Measurements from ENCODE around the gene SOX6. TPM values are rescaled to one million over a fixed set of nuclear protein-coding genes. Genes with fewer than 3 reads are reported as not detected.
"Not testable (repeated sequence)": the region's sequence is repeated elsewhere in the genome, so short reads cannot be mapped to it uniquely, and the experiment has no call there.

SOX6 gene
- total RNA-seq, 1 experiment from 2014 or later = 7.9 TPM

GRCh38 chr11:16091862-16092261 is 264.5 kb downstream of the SOX6 start:
- DNase-seq = no peak

GRCh38 chr11:16089481-16089880 is 266.9 kb downstream of the SOX6 start:
- Histone ChIP-seq H3K27me3 (no peaks in the 10 kb centered on the region), H3K27ac (no peak overlapping the region), H3K9me3 (replicated peaks) (no peaks in the 10 kb centered on the region), H3K4me3 (no peak overlapping the region), H3K4me1 (no peaks in the 10 kb centered on the region), H3K36me3 (no peaks in the 10 kb centered on the region)
- DNase-seq = no peak

More at GRCh38 chr11:16091862-16092261, 264.5 kb downstream of the SOX6 start:
- Histone ChIP-seq H3K4me3 (no peak overlapping the region), H3K36me3 (no peaks in the 10 kb centered on the region), H3K4me1 (peaks cover 3% of the 10 kb centered on the region; the same call in 1 of the 2 replicates), H3K9me3 (replicated peaks) (no peaks in the 10 kb centered on the region), H3K27ac (no peak overlapping the region), H3K27me3 (no peaks in the 10 kb centered on the region)

- DNase-seq = no peak
- Histone ChIP-seq H3K27ac (no peak overlapping the region), H3K27me3 (no peaks in the 10 kb centered on the region), H3K9me3 (replicated peaks) (no peaks in the 10 kb centered on the region), H3K4me1 (no peaks in the 10 kb centered on the region), H3K36me3 (no peaks in the 10 kb centered on the region), H3K4me3 (no peak overlapping the region)
Measured at GRCh38 chr11:16088774-16089173, 267.6 kb downstream of the SOX6 start.

GRCh38 chr11:16087886-16088285 is 268.5 kb downstream of the SOX6 start:
- Histone ChIP-seq H3K4me3 (no peak overlapping the region), H3K27ac (no peak overlapping the region), H3K9me3 (replicated peaks) (no peaks in the 10 kb centered on the region), H3K4me1 (no peaks in the 10 kb centered on the region), H3K27me3 (no peaks in the 10 kb centered on the region), H3K36me3 (no peaks in the 10 kb centered on the region)
- DNase-seq = no peak

GRCh38 chr11:16086229-16086819 is 270.0 kb downstream of the SOX6 start:
- Histone ChIP-seq H3K27ac (no peak overlapping the region), H3K4me3 (no peak overlapping the region), H3K9me3 (replicated peaks) (no peaks in the 10 kb centered on the region), H3K27me3 (no peaks in the 10 kb centered on the region), H3K36me3 (no peaks in the 10 kb centered on the region), H3K4me1 (peaks cover 7% of the 10 kb centered on the region)
- DNase-seq = no peak

GRCh38 chr11:16082095-16083055 is 274.0 kb downstream of the SOX6 start:
- peak in 1 of 2 experiments; percentile 49 for DNase-seq
- Histone ChIP-seq H3K27me3 (no peaks in the 10 kb centered on the region), H3K36me3 (no peaks in the 10 kb centered on the region), H3K27ac (no peak overlapping the region), H3K9me3 (replicated peaks) (no peaks in the 10 kb centered on the region), H3K4me1 (peaks cover 7% of the 10 kb centered on the region), H3K4me3 (no peak overlapping the region)

- H3K27me3 ChIP-seq = no peaks in the 10 kb centered on the region
Measured at GRCh38 chr11:16081382-16082094, 274.8 kb downstream of the SOX6 start.

GRCh38 chr11:16080688-16081381 is 275.5 kb downstream of the SOX6 start:
- Histone ChIP-seq H3K27ac (no peak overlapping the region), H3K36me3 (no peaks in the 10 kb centered on the region), H3K9me3 (replicated peaks) (no peaks in the 10 kb centered on the region), H3K4me1 (peaks cover 7% of the 10 kb centered on the region), H3K4me3 (no peak overlapping the region), H3K27me3 (no peaks in the 10 kb centered on the region)
- peak in 1 of 2 experiments; percentile 17 for DNase-seq

More at GRCh38 chr11:16081382-16082094, 274.8 kb downstream of the SOX6 start:
- no peaks in the 10 kb centered on the region for H3K9me3 ChIP-seq (replicated peaks)
- H3K27ac ChIP-seq = no peak overlapping the region
- H3K4me3 ChIP-seq = no peak overlapping the region
- peaks cover 7% of the 10 kb centered on the region for H3K4me1 ChIP-seq
- no peak for DNase-seq
- H3K36me3 ChIP-seq = no peaks in the 10 kb centered on the region

- Histone ChIP-seq H3K9me3 (replicated peaks) (no peaks in the 10 kb centered on the region), H3K4me1 (peaks cover 7% of the 10 kb centered on the region), H3K36me3 (no peaks in the 10 kb centered on the region), H3K4me3 (no peak overlapping the region), H3K27ac (no peak overlapping the region), H3K27me3 (no peaks in the 10 kb centered on the region)
- no peak for DNase-seq
Measured at GRCh38 chr11:16078936-16079335, 277.4 kb downstream of the SOX6 start.

GRCh38 chr11:16070573-16070972 is 285.8 kb downstream of the SOX6 start:
- Histone ChIP-seq H3K4me3 (no peak overlapping the region), H3K4me1 (no peaks in the 10 kb centered on the region), H3K9me3 (replicated peaks) (no peaks in the 10 kb centered on the region), H3K27me3 (no peaks in the 10 kb centered on the region), H3K36me3 (no peaks in the 10 kb centered on the region), H3K27ac (no peak overlapping the region)
- DNase-seq = no peak

- H3K27me3 ChIP-seq; H3K27ac ChIP-seq; H3K4me1 ChIP-seq; H3K4me3 ChIP-seq; H3K36me3 ChIP-seq; H3K9me3 ChIP-seq (replicated peaks); DNase-seq: not testable (repeated sequence)
Measured at GRCh38 chr11:16067268-16067667, 289.1 kb downstream of the SOX6 start.

GRCh38 chr11:16059332-16059731 is 297.0 kb downstream of the SOX6 start:
- H3K27me3 ChIP-seq = no peaks in the 10 kb centered on the region
- no peak overlapping the region for H3K27ac ChIP-seq
- DNase-seq = no peak
- H3K9me3 ChIP-seq (replicated peaks) = no peaks in the 10 kb centered on the region
- H3K4me3 ChIP-seq = no peak overlapping the region
- H3K36me3 ChIP-seq = no peaks in the 10 kb centered on the region
- no peaks in the 10 kb centered on the region for H3K4me1 ChIP-seq

- no peaks in the 10 kb centered on the region for H3K4me1 ChIP-seq
- H3K4me3 ChIP-seq = no peak overlapping the region
- H3K9me3 ChIP-seq (replicated peaks) = no peaks in the 10 kb centered on the region
- no peaks in the 10 kb centered on the region for H3K36me3 ChIP-seq
- no peaks in the 10 kb centered on the region for H3K27me3 ChIP-seq
- no peak for DNase-seq
- H3K27ac ChIP-seq = no peak overlapping the region
Measured at GRCh38 chr11:16058671-16059070, 297.7 kb downstream of the SOX6 start.

GRCh38 chr11:16052750-16053149 is 303.6 kb downstream of the SOX6 start:
- Histone ChIP-seq H3K9me3 (replicated peaks) (no peaks in the 10 kb centered on the region; the same call in 1 of the 2 replicates), H3K27me3 (no peaks in the 10 kb centered on the region), H3K27ac (no peak overlapping the region), H3K4me1 (no peaks in the 10 kb centered on the region), H3K4me3 (no peak overlapping the region), H3K36me3 (no peaks in the 10 kb centered on the region)
- DNase-seq = no peak

All from SJCRH30 (cell line).